ELR (cell line): Measurements from ENCODE around the gene CMTM2.
"Not testable (repeated sequence)": the region's sequence is repeated elsewhere in the genome, so short reads cannot be mapped to it uniquely, and the experiment has no call there.

Experiments used
- DNase-seq: peaks from one replicate; pipeline ENCODE4 v3.0.0-alpha.2; 2015; ENCODE audit warnings: low read depth

CMTM2 gene

GRCh38 chr16:66581246-66581952 lies 2.1 kb downstream of the CMTM2 start:
- no peak for DNase-seq

DNA sequence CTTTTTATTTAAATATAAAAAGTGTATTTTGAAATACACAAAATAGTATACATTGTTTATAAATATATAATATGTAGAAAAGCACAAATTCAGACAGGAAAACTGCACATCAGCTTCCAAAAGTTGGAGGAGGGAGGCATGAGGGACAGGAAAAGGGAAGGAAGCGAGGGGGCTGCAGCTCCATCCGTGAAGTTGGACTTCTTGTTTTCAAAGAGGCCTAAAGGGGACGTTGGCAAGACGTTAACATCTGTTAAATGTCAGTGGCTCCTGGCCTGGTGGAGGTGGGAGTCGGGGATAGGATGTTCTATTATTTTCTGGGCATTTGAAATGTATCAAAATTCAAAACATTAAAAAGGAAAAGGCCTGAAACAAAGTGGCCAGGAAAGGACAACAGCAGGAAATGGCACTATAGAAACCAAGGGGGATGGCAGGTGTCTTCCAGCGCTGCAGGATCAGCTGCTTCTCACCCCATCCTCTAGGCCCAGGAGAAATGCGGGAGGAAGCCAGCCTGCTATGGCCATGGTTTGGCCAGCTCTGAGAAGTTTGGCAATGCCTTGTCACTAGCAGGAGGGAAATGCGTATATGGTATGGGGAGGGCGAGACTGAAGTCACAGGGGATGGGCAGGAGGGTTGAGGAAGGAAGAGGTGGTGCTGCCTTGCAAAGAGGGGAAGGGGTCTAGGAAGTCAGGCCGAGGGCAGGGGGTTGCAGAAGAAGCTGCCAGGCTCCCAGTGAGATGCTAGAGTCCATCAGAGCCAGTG lies 6.4 kb downstream of the CMTM2 start:
- no peak for DNase-seq

DNA sequence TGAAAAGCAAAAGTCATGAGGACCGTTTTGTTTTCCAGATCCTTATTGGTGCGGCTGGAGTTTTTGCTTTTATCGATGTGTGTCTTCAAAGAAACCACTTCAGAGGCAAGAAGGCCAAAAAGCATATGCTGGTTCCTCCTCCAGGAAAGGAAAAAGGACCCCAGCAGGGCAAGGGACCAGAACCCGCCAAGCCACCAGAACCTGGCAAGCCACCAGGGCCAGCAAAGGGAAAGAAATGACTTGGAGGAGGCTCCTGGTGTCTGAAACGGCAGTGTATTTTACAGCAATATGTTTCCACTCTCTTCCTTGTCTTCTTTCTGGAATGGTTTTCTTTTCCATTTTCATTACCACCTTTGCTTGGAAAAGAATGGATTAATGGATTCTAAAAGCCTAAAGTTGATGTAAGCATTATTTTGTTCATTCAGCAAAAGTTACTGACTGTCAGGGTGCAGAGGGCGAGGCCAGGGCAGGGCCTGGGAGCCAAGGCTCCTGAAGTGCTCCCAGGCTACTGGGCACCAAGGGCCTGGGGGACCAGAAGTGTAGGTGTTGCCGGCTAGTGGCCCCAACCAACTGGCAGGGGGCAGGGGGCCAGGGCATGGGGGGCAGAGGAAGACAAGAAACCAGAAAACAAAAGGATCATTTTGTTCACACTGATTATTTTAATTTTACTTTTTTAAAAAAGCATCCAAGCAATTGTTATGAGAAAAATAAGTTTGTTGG lies 8.8 kb downstream of the CMTM2 start:
- DNase-seq = no peak

DNA sequence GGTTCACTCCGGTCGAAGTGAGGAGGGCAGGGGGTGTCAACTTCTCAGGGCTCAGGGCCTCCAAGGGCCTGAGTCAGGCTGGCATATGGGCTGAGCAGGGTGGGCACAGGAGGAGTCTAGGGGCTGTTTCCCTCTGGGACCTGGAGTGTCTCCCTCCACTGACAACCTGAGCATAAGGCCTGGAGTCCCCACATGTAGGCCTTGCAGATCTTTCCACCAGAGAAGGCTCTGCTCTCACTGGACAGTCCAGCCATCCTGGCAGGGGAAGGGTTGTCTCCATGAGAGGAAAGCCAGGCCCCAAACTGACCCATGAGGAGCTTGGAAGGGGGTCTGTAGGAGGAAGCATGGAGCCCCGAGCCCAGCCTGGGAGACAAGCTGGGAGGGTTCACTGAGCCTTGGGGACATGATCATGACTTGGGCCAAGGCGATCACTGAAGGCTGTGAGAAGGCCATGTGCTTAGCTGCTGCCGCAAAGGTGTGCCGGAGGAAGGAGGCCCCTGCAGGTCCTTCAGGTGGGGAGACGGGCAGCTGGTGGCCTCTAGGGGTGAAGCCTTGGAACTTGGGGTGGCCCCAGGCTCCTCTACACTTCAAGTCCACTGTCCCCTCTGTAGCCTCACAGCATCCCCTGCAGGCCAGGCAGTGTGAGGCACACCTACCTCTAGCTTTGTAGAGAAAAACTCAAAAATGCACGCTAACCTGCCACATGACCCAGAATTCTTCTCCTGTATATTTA lies 9.9 kb downstream of the CMTM2 start:
- peak; percentile 62 for DNase-seq

GRCh38 chr16:66590322-66590721 lies 11.1 kb downstream of the CMTM2 start:
- DNase-seq = no peak

DNA sequence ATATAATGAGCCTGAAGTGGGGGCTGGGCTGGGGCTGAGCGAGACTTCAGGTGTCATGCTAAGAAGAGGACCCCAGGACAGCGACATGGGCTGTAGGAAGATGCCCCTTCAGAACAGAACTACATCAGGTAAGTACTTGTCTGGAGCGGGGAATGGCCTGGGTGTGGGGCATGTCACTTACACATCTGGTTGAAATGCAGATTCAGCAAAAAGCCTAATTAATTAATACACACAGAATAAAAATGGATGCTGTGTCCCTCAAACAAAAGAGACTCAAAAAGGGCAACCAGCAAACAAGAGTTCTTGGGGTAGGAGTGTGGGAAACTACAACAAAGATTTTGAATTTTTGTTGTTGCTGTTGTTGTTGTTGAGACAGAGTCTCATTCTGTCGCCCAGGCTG lies 11.8 kb downstream of the CMTM2 start:
- DNase-seq = no peak

GRCh38 chr16:66592241-66592640 lies 13.0 kb downstream of the CMTM2 start:
- no peak for DNase-seq

- no peak for DNase-seq
These were observed 13.6 kb downstream of the CMTM2 start for GRCh38 chr16:66592814-66593213.

GRCh38 chr16:66594739-66595138 lies 15.5 kb downstream of the CMTM2 start:
- DNase-seq = no peak

- DNase-seq = not testable (repeated sequence)
These were observed 17.3 kb downstream of the CMTM2 start for GRCh38 chr16:66596559-66596958.

- no peak for DNase-seq
These were observed 18.0 kb downstream of the CMTM2 start for GRCh38 chr16:66596986-66597848.

- no peak for DNase-seq
These were observed 18.8 kb downstream of the CMTM2 start for GRCh38 chr16:66598111-66598510.

DNA sequence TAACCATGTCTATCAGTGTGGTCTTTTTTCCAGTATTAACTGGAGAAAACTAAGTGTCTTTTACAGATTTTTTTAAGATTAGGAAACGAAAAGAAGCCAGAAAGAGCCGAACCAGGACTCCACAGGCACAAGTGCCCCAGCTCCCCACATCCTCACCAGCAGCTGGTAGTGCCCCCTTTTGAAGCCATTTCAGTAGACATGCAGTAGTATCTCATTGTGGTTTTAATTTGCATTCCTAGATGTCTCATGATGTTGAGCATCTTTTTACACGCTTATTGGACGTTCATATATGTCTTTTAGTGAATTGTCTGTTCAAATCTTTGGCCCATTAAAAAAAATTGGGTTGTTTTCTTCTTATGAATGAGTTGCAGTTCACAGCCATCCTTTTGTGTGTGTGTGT lies 20.5 kb downstream of the CMTM2 start:
- DNase-seq = no peak

GRCh38 chr16:66600477-66600876 lies 21.2 kb downstream of the CMTM2 start:
- no peak for DNase-seq

- no peak for DNase-seq
These were observed 22.2 kb downstream of the CMTM2 start for GRCh38 chr16:66601471-66601870.

- DNase-seq = peak; percentile 58
These were observed 24.5 kb downstream of the CMTM2 start for GRCh38 chr16:66603537-66604375.

- DNase-seq = peak; percentile 69
These were observed 25.3 kb downstream of the CMTM2 start, which contains the start of gene CMTM3 for GRCh38 chr16:66604376-66605176. TSS of gene CMTM3 (plus strand) at chr16:66604704. CDS start at chr16:66604806, 102 bp downstream.

DNA sequence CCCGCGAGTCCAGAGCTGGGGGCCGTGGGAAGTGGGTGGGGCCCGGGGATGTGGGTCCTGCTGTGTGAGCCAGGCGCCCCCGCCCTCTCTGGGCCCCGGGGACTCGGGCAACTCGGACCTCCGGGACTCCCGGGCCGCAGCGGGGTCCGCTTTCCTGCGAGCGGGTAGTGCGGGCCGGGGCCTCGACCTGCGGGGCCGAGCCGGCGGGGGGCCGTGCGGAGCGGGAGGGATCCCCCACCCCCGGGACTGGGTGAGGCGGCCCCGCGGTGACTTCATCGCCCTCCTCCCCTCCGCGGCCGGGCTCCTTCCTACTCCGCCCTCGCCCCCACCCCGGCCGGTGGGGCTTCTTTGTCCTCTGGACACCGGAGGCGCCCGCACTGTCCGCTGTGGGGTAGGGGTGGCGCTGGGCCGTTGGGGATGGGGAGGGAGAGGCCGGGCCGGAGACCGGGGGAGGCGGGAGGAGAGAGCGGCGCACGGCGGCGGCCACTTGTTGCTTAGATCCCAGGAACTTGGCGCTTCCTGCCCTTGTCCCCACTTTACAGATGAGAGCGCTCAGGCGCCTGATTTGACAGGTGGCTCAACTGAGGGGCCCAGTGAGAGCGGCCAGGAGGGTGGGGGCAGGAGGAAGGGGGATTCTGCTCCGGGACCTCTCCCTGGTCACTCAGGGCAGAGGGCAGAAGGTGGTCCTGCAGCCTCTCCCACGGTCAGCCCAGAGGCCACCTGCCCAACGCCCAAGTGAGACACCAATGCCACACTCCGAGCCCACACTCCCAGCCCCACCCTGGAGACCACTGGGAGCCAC lies 26.1 kb downstream of the CMTM2 start:
- DNase-seq = peak; percentile 58
